B cell (primary cell): Measurements from ENCODE around the gene ING4. TPM values are rescaled to one million over a fixed set of nuclear protein-coding genes. Genes with fewer than 3 reads are reported as not detected.

Source experiments
- ATAC-seq: fragments of 200-7000 bp; cut with Tn5 transposase; one replicate; pipeline ENCODE4 v1.10.0; 2021; ENCODE audit warnings: low read depth, mild to moderate bottlenecking, moderate number of reproducible peaks, moderate library complexity
- CTCF ChIA-PET: fragments of 350-600 bp; sonication (Branson Sonifier 250); formaldehyde crosslinking; loops from one replicate; lab custom pipeline; 2021; ENCODE audit warnings: antibody characterized with exemption, inconsistent platforms; lab: Charles Lee
- POLR2A ChIA-PET: fragments of 350-600 bp; sonication (Branson Sonifier 250); formaldehyde crosslinking; loops from one replicate; lab custom pipeline; 2021; ENCODE audit warnings: antibody characterized with exemption; lab: Charles Lee
- DNase-seq: peaks from one replicate; pipeline ENCODE4 v3.0.0; 2013
- H2AFZ ChIP-seq: 2 replicates; pipeline ENCODE4 v1.6.1; 2012; ENCODE audit warnings: mild to moderate bottlenecking, low read depth, low read length; ENCODE audit not compliant: insufficient read depth, poor library complexity, severe bottlenecking
- H3K27ac ChIP-seq, 2 donors: 1 replicate in 1 of 2; 2 replicates in 1 of 2; pipeline ENCODE4 v1.5.1; 2012 to 2013; ENCODE audit warnings: low read length in 2 of 2, mild to moderate bottlenecking in 2 of 2, moderate library complexity in 1 of 2
- H3K27me3 ChIP-seq, 4 experiments: fragments of 200-600 bp in 1 of 4; sonication (generic) in 1 of 4; replicated peaks in 1 of 4; 1 replicate in 2 of 4; 2 replicates in 2 of 4; pipeline versions ENCODE4 v1.6.1 to v1.7.0; 2013 to 2016; ENCODE audit warnings: low read length in 3 of 4, mild to moderate bottlenecking in 2 of 4, mixed read lengths in 1 of 4, moderate library complexity in 1 of 4; ENCODE audit not compliant: insufficient read depth in 4 of 4, control insufficient read depth in 3 of 4; ENCODE audit errors: control extremely low read depth in 1 of 4
- H3K36me3 ChIP-seq, 2 experiments: replicated peaks in 1 of 2; 1 replicate in 1 of 2; 2 replicates in 1 of 2; pipeline versions ENCODE4 v1.6.1 to v1.7.1; 2013; ENCODE audit warnings: low read length in 1 of 2; ENCODE audit not compliant: insufficient read depth in 2 of 2, control insufficient read depth in 1 of 2; ENCODE audit errors: control extremely low read depth in 1 of 2, extremely low read depth in 1 of 2
- H3K4me1 ChIP-seq, 2 donors: fragments of 200-600 bp in 1 of 2; sonication (generic) in 1 of 2; 1 replicate in 1 of 2; 2 replicates in 1 of 2; pipeline versions ENCODE4 v1.5.1 to v1.6.1; 2013 to 2017; ENCODE audit warnings: low read length in 2 of 2; ENCODE audit not compliant: control insufficient read depth in 2 of 2, insufficient read depth in 2 of 2
- H3K4me2 ChIP-seq: replicated peaks from 2 replicates; pipeline ENCODE3; 2012; ENCODE audit warnings: mild to moderate bottlenecking, low read depth, low read length; ENCODE audit not compliant: poor library complexity, severe bottlenecking
- H3K4me3 ChIP-seq, 5 experiments: fragments of 200-600 bp in 1 of 5; sonication (generic) in 1 of 5; 1 replicate in 3 of 5; 2 replicates in 2 of 5; pipeline versions ENCODE4 v1.5.1 to v1.7.0; 2011 to 2016; ENCODE audit warnings: low read length in 4 of 5, mild to moderate bottlenecking in 4 of 5, low read depth in 2 of 5, control low read depth in 1 of 5, moderate library complexity in 1 of 5; ENCODE audit not compliant: insufficient read depth in 1 of 5; ENCODE audit errors: control extremely low read depth in 1 of 5, extremely low read depth in 1 of 5
- H3K79me2 ChIP-seq: fragments of 200-600 bp; sonication (generic); one replicate; pipeline ENCODE4 v1.6.0; 2016; ENCODE audit warnings: low read length; ENCODE audit not compliant: control insufficient read depth, insufficient read depth
- H3K9ac ChIP-seq: fragments of 200-600 bp; sonication (generic); 2 replicates; pipeline ENCODE4 v1.6.1; 2017; ENCODE audit warnings: mild to moderate bottlenecking, low read length, moderate library complexity
- H3K9me3 ChIP-seq, 3 donors: one replicate each; pipeline versions ENCODE4 v1.6.1 to v1.7.1; 2013; ENCODE audit warnings: low read length in 2 of 3; ENCODE audit not compliant: control insufficient read depth in 2 of 3, insufficient read depth in 1 of 3; ENCODE audit errors: control extremely low read depth in 1 of 3
- H4K20me1 ChIP-seq: 2 replicates; pipeline ENCODE4 v1.6.0; 2012; ENCODE audit warnings: mild to moderate bottlenecking, low read length; ENCODE audit not compliant: insufficient read depth, control insufficient read depth, poor library complexity, severe bottlenecking
- H3K27ac Mint-ChIP-seq: one replicate; pipeline ENCODE4 v1.8.0; 2021; ENCODE audit warnings: mixed read lengths
- H3K27me3 Mint-ChIP-seq: one replicate; pipeline ENCODE4 v1.8.0; 2021; ENCODE audit warnings: mixed read lengths
- H3K4me1 Mint-ChIP-seq: one replicate; pipeline ENCODE4 v1.8.0; 2021; ENCODE audit warnings: mixed read lengths
- H3K4me3 Mint-ChIP-seq: one replicate; pipeline ENCODE4 v1.8.0; 2021; ENCODE audit warnings: mixed read lengths
- H3K9me3 Mint-ChIP-seq: one replicate; pipeline ENCODE4 v1.8.0; 2022; ENCODE audit warnings: mixed read lengths; ENCODE audit not compliant: insufficient read depth
- EZH2 ChIP-seq: IDR thresholded peaks from 2 replicates; pipeline ENCODE4 v1.6.1; 2012; ENCODE audit warnings: borderline replicate concordance, low read depth, mild to moderate bottlenecking, moderate library complexity, low read length; ENCODE audit not compliant: insufficient read depth, poor library complexity, severe bottlenecking
- WGBS: methylation state at CpG from one replicate; pipeline ENCODE4 v1.1.5; 2013; ENCODE audit warnings: missing lambda C conversion rate; ENCODE audit not compliant: insufficient coverage; 5-methylcytosine and 5-hydroxymethylcytosine counted together
- intact Hi-C: fragments of 100-400 bp; cut with micrococcal nuclease; formaldehyde crosslinking; loops from one replicate; pipeline ENCODE4 v1.10.0; 2022
- polyA plus RNA-seq: library from polyadenylated mRNA; depleted of rRNA; stranded (reverse); fragments of >200 nt; gene quantifications from 2 replicates; pipeline ENCODE4 v1.2.3, GENCODE V29; 2012
- total RNA-seq, 2 donors: library from RNA; stranded (reverse); fragments of 120-200 nt in 1 of 2; gene quantifications; 1 replicate in 1 of 2; 2 replicates in 1 of 2; pipeline versions ENCODE4 v1.2.3 to v1.2.4, GENCODE V29; 2013 to 2022
- TF ChIP-seq, protein P1 (sequence below): fragments of 200-600 bp; IDR thresholded peaks from one replicate; pipeline ENCODE4 v1.8.0; 2022; ENCODE audit warnings: antibody characterized with exemption, mild to moderate bottlenecking

The ING4 gene
- total and polyA plus RNA-seq, 2 donors (not counting 1 experiment from before 2014, with no cell fraction given): 81.1 to 110 TPM

DNA sequence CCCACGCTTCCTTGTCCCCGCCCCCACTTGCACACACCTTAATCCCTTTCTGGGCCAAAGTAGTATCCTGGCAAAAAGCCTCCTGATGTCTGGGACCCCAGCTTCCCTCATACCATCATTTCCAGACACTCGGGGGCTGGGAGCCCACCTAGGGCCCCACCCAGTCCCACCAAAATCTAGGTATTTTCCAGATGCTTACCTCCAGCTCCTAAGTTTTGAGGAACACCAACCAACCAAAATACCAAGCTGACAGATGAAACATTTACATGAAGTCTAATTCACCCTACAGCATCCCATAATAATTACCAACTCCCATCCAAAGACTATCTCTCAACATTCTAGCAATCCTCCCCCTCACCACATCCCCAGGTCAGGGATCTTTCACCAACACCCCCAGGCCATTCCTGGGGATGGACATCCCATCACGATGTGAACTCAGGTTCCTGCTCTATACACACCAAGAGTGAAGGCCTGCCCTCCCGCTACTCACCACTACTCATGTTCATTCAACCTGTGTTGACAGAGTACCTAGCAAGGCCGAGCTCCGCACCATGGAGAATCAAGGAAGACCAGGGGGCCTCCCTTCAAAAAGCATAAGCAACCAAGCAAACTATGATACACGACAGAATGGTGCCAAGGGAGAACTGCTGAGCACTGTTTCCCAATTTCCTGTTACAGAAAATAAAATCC is 54.2 kb downstream of the ING4 start:
- H3K27ac Mint-ChIP-seq: no peak overlapping the region
- no peak for TF ChIP-seq EZH2
- TF ChIP-seq, protein P1, sequence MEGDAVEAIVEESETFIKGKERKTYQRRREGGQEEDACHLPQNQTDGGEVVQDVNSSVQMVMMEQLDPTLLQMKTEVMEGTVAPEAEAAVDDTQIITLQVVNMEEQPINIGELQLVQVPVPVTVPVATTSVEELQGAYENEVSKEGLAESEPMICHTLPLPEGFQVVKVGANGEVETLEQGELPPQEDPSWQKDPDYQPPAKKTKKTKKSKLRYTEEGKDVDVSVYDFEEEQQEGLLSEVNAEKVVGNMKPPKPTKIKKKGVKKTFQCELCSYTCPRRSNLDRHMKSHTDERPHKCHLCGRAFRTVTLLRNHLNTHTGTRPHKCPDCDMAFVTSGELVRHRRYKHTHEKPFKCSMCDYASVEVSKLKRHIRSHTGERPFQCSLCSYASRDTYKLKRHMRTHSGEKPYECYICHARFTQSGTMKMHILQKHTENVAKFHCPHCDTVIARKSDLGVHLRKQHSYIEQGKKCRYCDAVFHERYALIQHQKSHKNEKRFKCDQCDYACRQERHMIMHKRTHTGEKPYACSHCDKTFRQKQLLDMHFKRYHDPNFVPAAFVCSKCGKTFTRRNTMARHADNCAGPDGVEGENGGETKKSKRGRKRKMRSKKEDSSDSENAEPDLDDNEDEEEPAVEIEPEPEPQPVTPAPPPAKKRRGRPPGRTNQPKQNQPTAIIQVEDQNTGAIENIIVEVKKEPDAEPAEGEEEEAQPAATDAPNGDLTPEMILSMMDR: no peak
- Histone ChIP-seq H3K27ac (peak overlapping the region; percentile 90 to 95), H3K4me3 (no peak overlapping the region), H4K20me1 (peaks cover 30% of the 10 kb centered on the region), H3K9me3 (no peaks in the 10 kb centered on the region), H3K27me3 (no peaks in the 10 kb centered on the region), H3K36me3 (peaks cover 0 to 9% of the 10 kb centered on the region in 2 experiments), H3K9ac (no peak overlapping the region), H3K4me1 (peaks cover 53 to 62% of the 10 kb centered on the region in 2 donors), H3K79me2 (peaks cover 40% of the 10 kb centered on the region), H2AFZ (no peak overlapping the region), H3K4me2 (no peak overlapping the region)
- no peaks in the 10 kb centered on the region for H3K9me3 Mint-ChIP-seq
- WGBS: 76% methylated on average over 7 of the region's 8 CpGs
- intact Hi-C loops: no loop called here
- ATAC-seq (no peak), DNase-seq (no peak)
- ChIA-PET CTCF (interaction anchor here (1.2 to 1.6 kb wide), 4 partner anchors 8 to 170 kb away, joined by 3 to 6 read pairs (median 3); partner anchors contain the start of gene MLF2), POLR2A (interaction anchor here (0.6 to 1.5 kb wide), 6 partner anchors 12 to 148 kb away, joined by 3 to 7 read pairs (median 4); partner anchors contain the start of gene ZNF384)
- H3K4me1 Mint-ChIP-seq: peaks cover 57% of the 10 kb centered on the region
- H3K4me3 Mint-ChIP-seq: no peak overlapping the region
- no peaks in the 10 kb centered on the region for H3K27me3 Mint-ChIP-seq
